Measurements from ENCODE around the gene FTO. TPM values are rescaled to one million over a fixed set of nuclear protein-coding genes. Genes with fewer than 3 reads are reported as not detected.

FTO gene
- total RNA-seq, 2 donors from 2014 or later = 47.5 to 50.4 TPM

DNA sequence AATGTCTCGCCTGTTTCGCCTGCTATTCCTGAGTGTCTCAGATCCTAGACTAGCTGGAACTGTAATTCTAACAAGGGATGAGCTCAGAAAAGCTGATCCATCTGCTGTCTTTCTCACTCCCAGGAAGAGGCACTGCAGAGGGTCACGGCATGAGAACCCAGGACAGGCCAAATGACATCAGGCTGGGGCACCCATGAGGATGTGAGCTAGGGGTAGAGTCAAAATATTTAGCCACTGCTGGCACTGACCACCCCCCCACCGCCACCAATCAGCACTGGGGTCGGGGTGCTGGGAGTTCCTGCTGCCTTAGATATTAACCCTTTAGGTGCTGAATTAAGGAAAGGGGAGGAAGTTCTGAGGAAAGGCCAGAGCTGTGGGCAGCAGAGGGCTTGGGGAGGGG lies 470.2 kb downstream of the FTO start:
- Histone ChIP-seq H3K4me3 (no peak overlapping the region), H3K27ac (no peak overlapping the region), H3K27me3 (no peaks in the 10 kb centered on the region), H3K9me3 (no peaks in the 10 kb centered on the region), H3K4me1 (peaks cover 53% of the 10 kb centered on the region), H3K36me3 (replicated peaks in 1 of 2; ENCODE audit: insufficient read depth in 1 of 2, low read depth in 2 of 2) (no peaks in the 10 kb centered on the region)
- DNase-seq = no peak
- TF ChIP-seq POLR2A (IDR thresholded peaks at IDR 0.05) = no peak
- TF ChIP-seq, protein P1, sequence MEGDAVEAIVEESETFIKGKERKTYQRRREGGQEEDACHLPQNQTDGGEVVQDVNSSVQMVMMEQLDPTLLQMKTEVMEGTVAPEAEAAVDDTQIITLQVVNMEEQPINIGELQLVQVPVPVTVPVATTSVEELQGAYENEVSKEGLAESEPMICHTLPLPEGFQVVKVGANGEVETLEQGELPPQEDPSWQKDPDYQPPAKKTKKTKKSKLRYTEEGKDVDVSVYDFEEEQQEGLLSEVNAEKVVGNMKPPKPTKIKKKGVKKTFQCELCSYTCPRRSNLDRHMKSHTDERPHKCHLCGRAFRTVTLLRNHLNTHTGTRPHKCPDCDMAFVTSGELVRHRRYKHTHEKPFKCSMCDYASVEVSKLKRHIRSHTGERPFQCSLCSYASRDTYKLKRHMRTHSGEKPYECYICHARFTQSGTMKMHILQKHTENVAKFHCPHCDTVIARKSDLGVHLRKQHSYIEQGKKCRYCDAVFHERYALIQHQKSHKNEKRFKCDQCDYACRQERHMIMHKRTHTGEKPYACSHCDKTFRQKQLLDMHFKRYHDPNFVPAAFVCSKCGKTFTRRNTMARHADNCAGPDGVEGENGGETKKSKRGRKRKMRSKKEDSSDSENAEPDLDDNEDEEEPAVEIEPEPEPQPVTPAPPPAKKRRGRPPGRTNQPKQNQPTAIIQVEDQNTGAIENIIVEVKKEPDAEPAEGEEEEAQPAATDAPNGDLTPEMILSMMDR (IDR thresholded peaks at IDR 0.05) = no peak
- 31 to 72% methylated on average over 4 to 5 of the region's 5 CpGs for WGBS, 2 donors
- ATAC-seq = no peak
- intact Hi-C loops (cut with DNase I) = no loop called here

- ATAC-seq (no peak), DNase-seq (no peak)
- TF ChIP-seq, protein P1 (IDR thresholded peaks at IDR 0.05) = no peak
- no peak for TF ChIP-seq POLR2A (IDR thresholded peaks at IDR 0.05)
- Histone ChIP-seq H3K4me1 (peaks cover 53% of the 10 kb centered on the region), H3K36me3 (replicated peaks in 1 of 2; ENCODE audit: insufficient read depth in 1 of 2, low read depth in 2 of 2) (no peaks in the 10 kb centered on the region), H3K4me3 (no peak overlapping the region), H3K9me3 (no peaks in the 10 kb centered on the region), H3K27ac (peak overlapping the region in 3 of 4 donors; percentile 23 to 46 (median 40)), H3K27me3 (no peaks in the 10 kb centered on the region)
- intact Hi-C loops (cut with DNase I) = no loop called here
These were observed 470.8 kb downstream of the FTO start for GRCh38 chr16:54174750-54175149.

GRCh38 chr16:54175169-54175551 lies 471.2 kb downstream of the FTO start:
- Histone ChIP-seq H3K4me1 (peaks cover 53% of the 10 kb centered on the region), H3K9me3 (no peaks in the 10 kb centered on the region), H3K4me3 (no peak overlapping the region), H3K27me3 (no peaks in the 10 kb centered on the region), H3K36me3 (replicated peaks in 1 of 2; ENCODE audit: insufficient read depth in 1 of 2, low read depth in 2 of 2) (no peaks in the 10 kb centered on the region), H3K27ac (peak overlapping the region in 3 of 4 donors; percentile 23 to 46 (median 40))
- DNase-seq (peak in 3 of 4 donors; percentile 45 to 53 (median 50)), ATAC-seq (peak; percentile 73)
- TF ChIP-seq POLR2A (IDR thresholded peaks at IDR 0.05) = no peak
- TF ChIP-seq, protein P1 (IDR thresholded peaks at IDR 0.05) = no peak
- WGBS, 2 donors = 17 to 24% methylated on average over 9 of the region's 9 CpGs
- intact Hi-C loops (cut with DNase I) = no loop called here

- H3K27ac ChIP-seq = peak overlapping the region in 3 of 4 donors; percentile 23 to 46 (median 40)
- DNase-seq = peak in 1 of 4 donors; percentile 5
- peak; percentile 42 for ATAC-seq
These were observed 471.8 kb downstream of the FTO start for GRCh38 chr16:54175552-54176375.

More at GRCh38 chr16:54175552-54176375, 471.8 kb downstream of the FTO start:
- TF ChIP-seq POLR2A (IDR thresholded peaks at IDR 0.05) = no peak
- TF ChIP-seq, protein P1 (IDR thresholded peaks at IDR 0.05) = no peak
- Histone ChIP-seq H3K36me3 (replicated peaks in 1 of 2; ENCODE audit: insufficient read depth in 1 of 2, low read depth in 2 of 2) (no peaks in the 10 kb centered on the region), H3K4me3 (no peak overlapping the region), H3K27me3 (no peaks in the 10 kb centered on the region), H3K9me3 (no peaks in the 10 kb centered on the region), H3K4me1 (peaks cover 53% of the 10 kb centered on the region)
- 26 to 36% methylated on average over 19 of the region's 19 CpGs for WGBS, 2 donors
- intact Hi-C loops (cut with DNase I) = no loop called here
